ENCODE results near the gene EVL.
"Not testable (repeated sequence)": the region's sequence is repeated elsewhere in the genome, so short reads cannot be mapped to it uniquely, and the experiment has no call there.

EVL gene

GRCh38 chr14:100038065-100038464 is 27.2 kb upstream of the EVL start:
- no peak for DNase-seq

- DNase-seq = no peak
Measured at GRCh38 chr14:100039903-100040302, 25.3 kb upstream of the EVL start.

GRCh38 chr14:100041271-100041670 is 24.0 kb upstream of the EVL start:
- DNase-seq = no peak

- DNase-seq = no peak
Measured at GRCh38 chr14:100042286-100042685, 22.9 kb upstream of the EVL start.

- no peak for DNase-seq
Measured at GRCh38 chr14:100045642-100046344, 19.4 kb upstream of the EVL start.

- DNase-seq = no peak
Measured at GRCh38 chr14:100047600-100047999, 17.6 kb upstream of the EVL start.

GRCh38 chr14:100048786-100049185 is 16.4 kb upstream of the EVL start:
- no peak for DNase-seq

- DNase-seq = no peak
Measured at GRCh38 chr14:100049220-100049619, 16.0 kb upstream of the EVL start.

- DNase-seq = no peak
Measured at GRCh38 chr14:100051103-100051502, 14.1 kb upstream of the EVL start.

- no peak for DNase-seq
Measured at GRCh38 chr14:100051543-100051942, 13.7 kb upstream of the EVL start.

- DNase-seq = no peak
Measured at GRCh38 chr14:100052819-100053218, 12.4 kb upstream of the EVL start.

GRCh38 chr14:100054316-100055075 is 10.7 kb upstream of the EVL start:
- no peak for DNase-seq

GRCh38 chr14:100056431-100056830 is 8.8 kb upstream of the EVL start:
- DNase-seq = no peak

GRCh38 chr14:100056964-100057795 is 8.0 kb upstream of the EVL start:
- DNase-seq = peak; percentile 32

- DNase-seq = no peak
Measured at GRCh38 chr14:100058777-100059437, 6.3 kb upstream of the EVL start.

GRCh38 chr14:100059438-100059781 is 5.8 kb upstream of the EVL start:
- DNase-seq = no peak

GRCh38 chr14:100060760-100061159 is 4.5 kb upstream of the EVL start:
- no peak for DNase-seq

GRCh38 chr14:100062590-100062989 is 2.6 kb upstream of the EVL start:
- no peak for DNase-seq

- DNase-seq = no peak
Measured at GRCh38 chr14:100063314-100063941, 1.8 kb upstream of the EVL start.

GRCh38 chr14:100064335-100065092 is 708 bp upstream of the EVL start:
- not testable (repeated sequence) for DNase-seq

- peak; percentile 71 for DNase-seq
Measured at GRCh38 chr14:100065942-100066574, 836 bp downstream of the EVL start.

All from effector CD4-positive, alpha-beta T cell (primary cell).